ENCODE data around the gene SRPK2. TPM values are rescaled to one million over a fixed set of nuclear protein-coding genes. Genes with fewer than 3 reads are reported as not detected.
A peak's percentile ranks its signal among the peaks of the same experiment; 100 is the strongest.

The SRPK2 gene
- total RNA-seq, 2 donors from 2014 or later = 52.6 to 99.5 TPM

DNA sequence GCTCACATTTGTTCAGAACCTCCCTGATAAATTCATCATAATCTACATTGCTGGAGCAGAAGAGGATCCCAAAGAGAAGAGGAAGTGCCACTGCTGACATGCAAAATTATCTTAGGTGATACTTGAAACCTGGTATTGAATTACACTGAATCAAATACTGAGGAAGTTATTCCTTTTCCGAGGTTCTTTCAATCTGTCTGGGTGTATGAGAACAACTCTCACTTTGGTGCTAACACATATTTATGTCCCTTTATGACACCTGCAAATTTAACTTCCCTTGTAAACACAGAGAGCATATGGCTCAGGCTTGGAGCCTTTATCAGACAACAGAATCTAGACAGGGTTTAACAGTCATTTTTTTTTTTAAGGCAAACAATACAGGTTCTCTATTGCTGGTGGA is 131.4 kb downstream of the SRPK2 start:
- DNase-seq (ENCODE audit: low spot score) = no peak
- no peak for TF ChIP-seq POLR2A (IDR thresholded peaks at IDR 0.05)
- TF ChIP-seq POLR2AphosphoS5 (IDR thresholded peaks at IDR 0.05) = peak; percentile 25
- 3% methylated on average over 1 of the region's 1 CpG for WGBS
- Histone ChIP-seq H3K36me3 (no peaks in the 10 kb centered on the region), H3K4me1 (replicated peaks) (no peaks in the 10 kb centered on the region), H3K4me3 (no peak overlapping the region), H3K27me3 (replicated peaks; ENCODE audit: insufficient read depth) (no peaks in the 10 kb centered on the region), H3K27ac (peak overlapping the region in 1 of 2 donors; percentile 19), H3K9me3 (no peaks in the 10 kb centered on the region)
- intact Hi-C loops (cut with DNase I) = no loop called here

DNA sequence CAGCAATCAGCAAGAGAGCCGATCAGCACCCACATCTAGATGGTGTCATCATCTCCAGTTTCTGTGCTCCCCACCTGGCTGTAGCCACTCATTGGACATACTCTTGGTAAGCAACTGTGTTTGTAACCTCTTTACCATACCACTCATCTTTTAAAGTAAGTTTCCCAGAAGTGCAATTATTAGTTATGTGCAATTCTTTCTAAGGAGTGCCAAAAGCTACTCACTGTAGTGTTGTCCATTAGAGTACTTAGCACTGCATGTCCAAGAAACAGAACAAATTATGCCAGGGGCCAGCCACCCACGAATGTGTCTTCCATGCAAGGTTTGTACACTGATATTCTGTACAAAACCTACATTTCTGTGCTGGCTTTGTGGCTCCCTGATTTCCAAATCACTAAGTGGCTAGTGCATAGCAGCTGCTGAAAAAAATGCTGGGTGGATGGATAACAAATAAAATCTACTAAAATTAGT is 131.9 kb downstream of the SRPK2 start:
- DNase-seq (ENCODE audit: low spot score) = no peak
- H3K4me1 ChIP-seq (replicated peaks) = no peaks in the 10 kb centered on the region
- H3K27ac ChIP-seq = no peak overlapping the region
- H3K27me3 ChIP-seq (replicated peaks; ENCODE audit: insufficient read depth) = no peaks in the 10 kb centered on the region
- TF ChIP-seq, protein P1, sequence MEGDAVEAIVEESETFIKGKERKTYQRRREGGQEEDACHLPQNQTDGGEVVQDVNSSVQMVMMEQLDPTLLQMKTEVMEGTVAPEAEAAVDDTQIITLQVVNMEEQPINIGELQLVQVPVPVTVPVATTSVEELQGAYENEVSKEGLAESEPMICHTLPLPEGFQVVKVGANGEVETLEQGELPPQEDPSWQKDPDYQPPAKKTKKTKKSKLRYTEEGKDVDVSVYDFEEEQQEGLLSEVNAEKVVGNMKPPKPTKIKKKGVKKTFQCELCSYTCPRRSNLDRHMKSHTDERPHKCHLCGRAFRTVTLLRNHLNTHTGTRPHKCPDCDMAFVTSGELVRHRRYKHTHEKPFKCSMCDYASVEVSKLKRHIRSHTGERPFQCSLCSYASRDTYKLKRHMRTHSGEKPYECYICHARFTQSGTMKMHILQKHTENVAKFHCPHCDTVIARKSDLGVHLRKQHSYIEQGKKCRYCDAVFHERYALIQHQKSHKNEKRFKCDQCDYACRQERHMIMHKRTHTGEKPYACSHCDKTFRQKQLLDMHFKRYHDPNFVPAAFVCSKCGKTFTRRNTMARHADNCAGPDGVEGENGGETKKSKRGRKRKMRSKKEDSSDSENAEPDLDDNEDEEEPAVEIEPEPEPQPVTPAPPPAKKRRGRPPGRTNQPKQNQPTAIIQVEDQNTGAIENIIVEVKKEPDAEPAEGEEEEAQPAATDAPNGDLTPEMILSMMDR (IDR thresholded peaks at IDR 0.05) = no peak
- no peak for TF ChIP-seq POLR2A (IDR thresholded peaks at IDR 0.05)
- no peak for TF ChIP-seq POLR2AphosphoS5 (IDR thresholded peaks at IDR 0.05)
- intact Hi-C loops (cut with DNase I) = no loop called here
- no peaks in the 10 kb centered on the region for H3K36me3 ChIP-seq
- 27% methylated on average over 2 of the region's 2 CpGs for WGBS
- no peak overlapping the region for H3K4me3 ChIP-seq
- no peaks in the 10 kb centered on the region for H3K9me3 ChIP-seq

DNA sequence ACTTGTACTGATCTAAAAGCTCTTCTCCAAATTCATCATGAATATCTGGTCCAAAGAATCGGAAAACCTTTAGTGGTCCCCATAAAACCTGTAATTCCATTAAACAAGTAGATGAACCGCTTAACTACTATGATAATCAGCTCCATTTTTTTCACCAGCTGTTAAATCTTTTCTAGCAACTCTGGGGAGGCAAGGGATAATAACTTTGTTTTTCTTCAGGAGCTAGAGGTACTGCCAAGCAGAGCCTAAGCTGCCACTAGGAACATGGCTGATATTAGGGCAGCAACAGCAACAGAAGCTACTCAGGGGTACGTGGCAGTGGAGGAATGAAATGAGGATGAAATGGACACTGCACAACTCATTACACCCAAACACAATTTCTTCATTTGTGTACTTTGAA is 138.0 kb downstream of the SRPK2 start:
- H3K27me3 ChIP-seq (replicated peaks; ENCODE audit: insufficient read depth) = no peaks in the 10 kb centered on the region
- DNase-seq (ENCODE audit: low spot score) = no peak
- no peak overlapping the region for H3K27ac ChIP-seq
- H3K4me1 ChIP-seq (replicated peaks) = no peaks in the 10 kb centered on the region
- H3K4me3 ChIP-seq = no peak overlapping the region
- intact Hi-C loops (cut with DNase I) = no loop called here
- no peaks in the 10 kb centered on the region for H3K9me3 ChIP-seq
- no peak for TF ChIP-seq POLR2A (IDR thresholded peaks at IDR 0.05)
- TF ChIP-seq, protein P1 (IDR thresholded peaks at IDR 0.05) = no peak
- 76% methylated on average over 3 of the region's 3 CpGs for WGBS
- H3K36me3 ChIP-seq = no peaks in the 10 kb centered on the region

DNA sequence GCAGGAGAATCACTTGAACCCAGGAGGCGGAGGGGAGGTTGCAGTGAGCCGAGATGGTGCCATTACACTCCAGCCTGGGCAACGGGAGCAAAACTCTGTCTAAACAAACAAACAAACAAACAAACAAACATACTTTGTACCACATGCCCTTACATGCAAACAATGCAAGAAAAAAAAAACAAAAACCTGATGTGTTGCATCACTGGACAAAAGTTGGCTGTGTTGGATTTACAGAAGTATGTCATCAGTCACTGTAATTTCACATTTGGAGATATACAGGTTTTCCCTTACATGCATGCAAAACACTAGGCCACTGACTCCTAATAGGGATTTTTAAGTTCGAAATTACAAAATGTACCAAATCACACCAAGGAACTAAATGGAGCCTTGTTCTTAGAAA is 138.5 kb downstream of the SRPK2 start:
- no peak overlapping the region for H3K27ac ChIP-seq
- H3K27me3 ChIP-seq (replicated peaks; ENCODE audit: insufficient read depth) = no peaks in the 10 kb centered on the region
- no peaks in the 10 kb centered on the region for H3K4me1 ChIP-seq (replicated peaks)
- no peak overlapping the region for H3K4me3 ChIP-seq
- no peak for DNase-seq (ENCODE audit: low spot score)
- no peaks in the 10 kb centered on the region for H3K36me3 ChIP-seq
- intact Hi-C loops (cut with DNase I) = no loop called here
- H3K9me3 ChIP-seq = no peaks in the 10 kb centered on the region
- WGBS = 91% methylated on average over 4 of the region's 4 CpGs
- no peak for TF ChIP-seq POLR2A (IDR thresholded peaks at IDR 0.05)
- TF ChIP-seq, protein P1 (IDR thresholded peaks at IDR 0.05) = no peak
- no peak for TF ChIP-seq POLR2AphosphoS5 (IDR thresholded peaks at IDR 0.05)

DNA sequence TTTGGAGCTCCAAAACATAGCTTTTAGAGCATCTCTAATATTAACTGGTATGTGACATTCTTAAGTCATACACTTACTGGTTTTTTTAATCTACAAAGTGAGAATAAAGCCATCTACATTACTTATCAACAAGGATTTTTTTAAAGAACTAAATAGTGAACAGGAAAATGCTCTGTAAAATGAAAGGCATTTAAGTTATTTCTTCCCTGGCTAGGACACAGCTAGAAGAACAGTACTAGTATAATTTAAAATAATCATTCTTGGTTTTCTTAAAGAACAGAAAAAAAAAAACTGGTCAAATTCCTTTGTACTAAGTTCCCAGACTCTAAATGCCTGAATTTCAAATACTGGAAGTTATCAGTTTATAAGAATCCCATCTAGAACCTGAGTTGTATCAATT is 139.5 kb downstream of the SRPK2 start:
- intact Hi-C loops (cut with DNase I) = no loop called here
- Histone ChIP-seq H3K4me3 (no peak overlapping the region), H3K27ac (no peak overlapping the region), H3K27me3 (replicated peaks; ENCODE audit: insufficient read depth) (no peaks in the 10 kb centered on the region), H3K36me3 (no peaks in the 10 kb centered on the region), H3K4me1 (replicated peaks) (no peaks in the 10 kb centered on the region), H3K9me3 (no peaks in the 10 kb centered on the region)
- no peak for TF ChIP-seq POLR2A (IDR thresholded peaks at IDR 0.05)
- TF ChIP-seq, protein P1 (IDR thresholded peaks at IDR 0.05) = no peak
- TF ChIP-seq POLR2AphosphoS5 (IDR thresholded peaks at IDR 0.05) = no peak
- DNase-seq (ENCODE audit: low spot score) = no peak

All from prostate gland (tissue), 2 donors.